Uterus (tissue), 4 donors: ENCODE results near the gene SMAP1. TPM values are rescaled to one million over a fixed set of nuclear protein-coding genes. Genes with fewer than 3 reads are reported as not detected.

Source experiments
- DNase-seq, 2 donors: peaks; one replicate each; pipeline ENCODE4 v3.0.0-alpha.2; 2019 to 2020
- H3K27ac ChIP-seq, 2 donors: fragments of 200-600 bp; sonication (generic); 1 replicate in 1 of 2; 2 replicates in 1 of 2; pipeline ENCODE4 v1.5.1; 2016 to 2018
- H3K27me3 ChIP-seq, 2 donors: fragments of 200-600 bp; sonication (generic); one replicate each; pipeline ENCODE4 v1.5.1; 2018 to 2019; ENCODE audit warnings: control low read depth in 1 of 2
- H3K36me3 ChIP-seq, 2 donors: fragments of 200-600 bp; sonication (generic); one replicate each; pipeline ENCODE4 v1.5.1; 2019; ENCODE audit warnings: control low read depth in 1 of 2
- H3K4me1 ChIP-seq, 2 donors: fragments of 200-600 bp; sonication (generic); one replicate each; pipeline ENCODE4 v1.5.1; 2018 to 2019; ENCODE audit warnings: control low read depth in 1 of 2
- H3K4me3 ChIP-seq, 2 donors: fragments of 200-600 bp; sonication (generic); 1 replicate in 1 of 2; 2 replicates in 1 of 2; pipeline ENCODE4 v1.5.1; 2018 to 2019; ENCODE audit warnings: mild to moderate bottlenecking in 1 of 2
- H3K9me3 ChIP-seq, 2 donors: fragments of 200-600 bp; sonication (generic); one replicate each; pipeline ENCODE4 v1.5.1; 2019; ENCODE audit warnings: control low read depth in 1 of 2
- POLR2A ChIP-seq, 2 donors: fragments of 450-650 bp; IDR thresholded peaks; one replicate each; pipeline ENCODE4 v1.6.1; 2016; ENCODE audit warnings: antibody characterized with exemption in 2 of 2, mild to moderate bottlenecking in 1 of 2, moderate library complexity in 1 of 2
- intact Hi-C: fragments of 100-400 bp; cut with DNase I; formaldehyde crosslinking; loops from one replicate; pipeline ENCODE4 v1.15.1; 2023; ENCODE audit warnings: low total_unique reads
- total RNA-seq, 4 donors: library from RNA; depleted of rRNA in 3 of 4; stranded (reverse); fragments of >200 nt in 3 of 4; gene quantifications; one replicate each; pipeline versions ENCODE4 v1.1.0 to v1.2.4, GENCODE V29; 2014 to 2023
- TF ChIP-seq, protein P1 (sequence below), 4 experiments: fragments of 200-600 bp in 2 of 4; fragments of 450-650 bp in 2 of 4; sonication (generic) in 2 of 4; IDR thresholded peaks; one replicate each; pipeline ENCODE4 v1.5.1; 2016 to 2019; ENCODE audit warnings: antibody characterized with exemption in 4 of 4, mild to moderate bottlenecking in 2 of 4, moderate library complexity in 1 of 4
- donor health status: DM: yes; HTN: yes; CAD: no.

SMAP1 gene
- total RNA-seq, 4 donors from 2014 or later, result 14.1 to 27.4 (median 22.7) TPM

GRCh38 chr6:70676821-70677220 lies 9.1 kb downstream of the SMAP1 start:
- Histone ChIP-seq H3K27ac (no peak overlapping the region), H3K36me3 (no peaks in the 10 kb centered on the region), H3K4me3 (no peak overlapping the region), H3K27me3 (no peaks in the 10 kb centered on the region), H3K4me1 (no peaks in the 10 kb centered on the region), H3K9me3 (no peaks in the 10 kb centered on the region)
- intact Hi-C loops, result no loop called here
- no peak for TF ChIP-seq POLR2A (IDR thresholded peaks at IDR 0.05)
- TF ChIP-seq, protein P1, sequence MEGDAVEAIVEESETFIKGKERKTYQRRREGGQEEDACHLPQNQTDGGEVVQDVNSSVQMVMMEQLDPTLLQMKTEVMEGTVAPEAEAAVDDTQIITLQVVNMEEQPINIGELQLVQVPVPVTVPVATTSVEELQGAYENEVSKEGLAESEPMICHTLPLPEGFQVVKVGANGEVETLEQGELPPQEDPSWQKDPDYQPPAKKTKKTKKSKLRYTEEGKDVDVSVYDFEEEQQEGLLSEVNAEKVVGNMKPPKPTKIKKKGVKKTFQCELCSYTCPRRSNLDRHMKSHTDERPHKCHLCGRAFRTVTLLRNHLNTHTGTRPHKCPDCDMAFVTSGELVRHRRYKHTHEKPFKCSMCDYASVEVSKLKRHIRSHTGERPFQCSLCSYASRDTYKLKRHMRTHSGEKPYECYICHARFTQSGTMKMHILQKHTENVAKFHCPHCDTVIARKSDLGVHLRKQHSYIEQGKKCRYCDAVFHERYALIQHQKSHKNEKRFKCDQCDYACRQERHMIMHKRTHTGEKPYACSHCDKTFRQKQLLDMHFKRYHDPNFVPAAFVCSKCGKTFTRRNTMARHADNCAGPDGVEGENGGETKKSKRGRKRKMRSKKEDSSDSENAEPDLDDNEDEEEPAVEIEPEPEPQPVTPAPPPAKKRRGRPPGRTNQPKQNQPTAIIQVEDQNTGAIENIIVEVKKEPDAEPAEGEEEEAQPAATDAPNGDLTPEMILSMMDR (IDR thresholded peaks at IDR 0.05), result no peak
- no peak for DNase-seq

GRCh38 chr6:70680396-70680795 lies 12.7 kb downstream of the SMAP1 start:
- no peaks in the 10 kb centered on the region for H3K4me1 ChIP-seq
- intact Hi-C loops, result no loop called here
- H3K36me3 ChIP-seq, result no peaks in the 10 kb centered on the region
- no peak overlapping the region for H3K27ac ChIP-seq
- no peaks in the 10 kb centered on the region for H3K9me3 ChIP-seq
- DNase-seq, result no peak
- H3K27me3 ChIP-seq, result no peaks in the 10 kb centered on the region
- no peak overlapping the region for H3K4me3 ChIP-seq
- no peak for TF ChIP-seq POLR2A (IDR thresholded peaks at IDR 0.05)
- TF ChIP-seq, protein P1 (IDR thresholded peaks at IDR 0.05), result no peak

GRCh38 chr6:70684794-70685493 lies 17.3 kb downstream of the SMAP1 start:
- no peak for DNase-seq
- Histone ChIP-seq H3K4me3 (no peak overlapping the region), H3K27ac (no peak overlapping the region), H3K36me3 (no peaks in the 10 kb centered on the region), H3K9me3 (no peaks in the 10 kb centered on the region), H3K27me3 (no peaks in the 10 kb centered on the region), H3K4me1 (no peaks in the 10 kb centered on the region)
- intact Hi-C loops, result no loop called here
- TF ChIP-seq, protein P1 (IDR thresholded peaks at IDR 0.05), result no peak
- TF ChIP-seq POLR2A (IDR thresholded peaks at IDR 0.05), result no peak

- Histone ChIP-seq H3K36me3 (no peaks in the 10 kb centered on the region), H3K4me3 (no peak overlapping the region), H3K27ac (no peak overlapping the region), H3K4me1 (no peaks in the 10 kb centered on the region), H3K9me3 (no peaks in the 10 kb centered on the region), H3K27me3 (no peaks in the 10 kb centered on the region)
- TF ChIP-seq POLR2A (IDR thresholded peaks at IDR 0.05), result no peak
- TF ChIP-seq, protein P1 (IDR thresholded peaks at IDR 0.05), result no peak
- DNase-seq, result no peak
- intact Hi-C loops, result no loop called here
These were observed 18.0 kb downstream of the SMAP1 start for GRCh38 chr6:70685494-70686180.

DNA sequence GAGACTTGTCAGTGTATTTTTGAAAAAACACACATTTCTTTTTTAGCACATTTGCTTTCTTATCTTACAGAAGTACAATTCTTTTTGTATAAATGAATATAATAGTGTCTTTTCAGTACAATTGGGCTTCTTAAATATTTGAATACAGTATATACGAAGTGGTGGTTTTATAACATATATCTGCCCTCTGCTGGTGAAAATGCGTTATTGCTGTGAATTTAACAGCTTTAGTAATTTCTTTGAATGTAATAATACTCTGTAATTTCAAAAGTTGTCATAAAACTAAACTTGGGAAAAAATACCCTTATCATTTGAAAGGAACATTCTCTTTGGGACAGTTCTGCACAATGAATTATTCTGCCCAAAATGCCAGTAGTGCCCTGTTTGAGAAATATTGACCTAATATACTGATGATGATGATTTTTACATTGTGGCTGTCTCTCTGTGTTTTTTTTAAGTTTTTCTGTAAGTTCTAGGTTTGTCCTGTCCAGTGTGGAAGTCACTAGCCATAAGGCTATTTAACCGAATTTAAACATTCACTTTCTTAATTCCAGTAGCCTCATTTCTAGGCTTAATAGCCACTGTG lies 19.0 kb downstream of the SMAP1 start:
- H3K36me3 ChIP-seq, result no peaks in the 10 kb centered on the region
- intact Hi-C loops, result no loop called here
- H3K4me1 ChIP-seq, result no peaks in the 10 kb centered on the region
- no peak for DNase-seq
- H3K9me3 ChIP-seq, result no peaks in the 10 kb centered on the region
- no peak for TF ChIP-seq POLR2A (IDR thresholded peaks at IDR 0.05)
- TF ChIP-seq, protein P1 (IDR thresholded peaks at IDR 0.05), result peak; percentile 50 to 74 (median 62)
- no peaks in the 10 kb centered on the region for H3K27me3 ChIP-seq
- H3K27ac ChIP-seq, result no peak overlapping the region
- H3K4me3 ChIP-seq, result no peak overlapping the region
